B cell (primary cell): Measurements from ENCODE around the gene TRIM72. TPM values are rescaled to one million over a fixed set of nuclear protein-coding genes. Genes with fewer than 3 reads are reported as not detected.

ENCODE experiments used
- ATAC-seq: fragments of 200-7000 bp; cut with Tn5 transposase; one replicate; pipeline ENCODE4 v1.10.0; 2021; ENCODE audit warnings: low read depth, mild to moderate bottlenecking, moderate number of reproducible peaks, moderate library complexity
- CTCF ChIA-PET: fragments of 350-600 bp; sonication (Branson Sonifier 250); formaldehyde crosslinking; loops from one replicate; lab custom pipeline; 2021; ENCODE audit warnings: antibody characterized with exemption, inconsistent platforms; lab: Charles Lee
- POLR2A ChIA-PET: fragments of 350-600 bp; sonication (Branson Sonifier 250); formaldehyde crosslinking; loops from one replicate; lab custom pipeline; 2021; ENCODE audit warnings: antibody characterized with exemption; lab: Charles Lee
- DNase-seq: peaks from one replicate; pipeline ENCODE4 v3.0.0; 2013
- H2AFZ ChIP-seq: 2 replicates; pipeline ENCODE4 v1.6.1; 2012; ENCODE audit warnings: mild to moderate bottlenecking, low read depth, low read length; ENCODE audit not compliant: insufficient read depth, poor library complexity, severe bottlenecking
- H3K27ac ChIP-seq, 2 donors: 1 replicate in 1 of 2; 2 replicates in 1 of 2; pipeline ENCODE4 v1.5.1; 2012 to 2013; ENCODE audit warnings: low read length in 2 of 2, mild to moderate bottlenecking in 2 of 2, moderate library complexity in 1 of 2
- H3K27me3 ChIP-seq, 4 experiments: fragments of 200-600 bp in 1 of 4; sonication (generic) in 1 of 4; replicated peaks in 1 of 4; 1 replicate in 2 of 4; 2 replicates in 2 of 4; pipeline versions ENCODE4 v1.6.1 to v1.7.0; 2013 to 2016; ENCODE audit warnings: low read length in 3 of 4, mild to moderate bottlenecking in 2 of 4, mixed read lengths in 1 of 4, moderate library complexity in 1 of 4; ENCODE audit not compliant: insufficient read depth in 4 of 4, control insufficient read depth in 3 of 4; ENCODE audit errors: control extremely low read depth in 1 of 4
- H3K36me3 ChIP-seq, 2 experiments: replicated peaks in 1 of 2; 1 replicate in 1 of 2; 2 replicates in 1 of 2; pipeline versions ENCODE4 v1.6.1 to v1.7.1; 2013; ENCODE audit warnings: low read length in 1 of 2; ENCODE audit not compliant: insufficient read depth in 2 of 2, control insufficient read depth in 1 of 2; ENCODE audit errors: control extremely low read depth in 1 of 2, extremely low read depth in 1 of 2
- H3K4me1 ChIP-seq, 2 donors: fragments of 200-600 bp in 1 of 2; sonication (generic) in 1 of 2; 1 replicate in 1 of 2; 2 replicates in 1 of 2; pipeline versions ENCODE4 v1.5.1 to v1.6.1; 2013 to 2017; ENCODE audit warnings: low read length in 2 of 2; ENCODE audit not compliant: control insufficient read depth in 2 of 2, insufficient read depth in 2 of 2
- H3K4me2 ChIP-seq: replicated peaks from 2 replicates; pipeline ENCODE3; 2012; ENCODE audit warnings: mild to moderate bottlenecking, low read depth, low read length; ENCODE audit not compliant: poor library complexity, severe bottlenecking
- H3K4me3 ChIP-seq, 5 experiments: fragments of 200-600 bp in 1 of 5; sonication (generic) in 1 of 5; 1 replicate in 3 of 5; 2 replicates in 2 of 5; pipeline versions ENCODE4 v1.5.1 to v1.7.0; 2011 to 2016; ENCODE audit warnings: low read length in 4 of 5, mild to moderate bottlenecking in 4 of 5, low read depth in 2 of 5, control low read depth in 1 of 5, moderate library complexity in 1 of 5; ENCODE audit not compliant: insufficient read depth in 1 of 5; ENCODE audit errors: control extremely low read depth in 1 of 5, extremely low read depth in 1 of 5
- H3K79me2 ChIP-seq: fragments of 200-600 bp; sonication (generic); one replicate; pipeline ENCODE4 v1.6.0; 2016; ENCODE audit warnings: low read length; ENCODE audit not compliant: control insufficient read depth, insufficient read depth
- H3K9ac ChIP-seq: fragments of 200-600 bp; sonication (generic); 2 replicates; pipeline ENCODE4 v1.6.1; 2017; ENCODE audit warnings: mild to moderate bottlenecking, low read length, moderate library complexity
- H3K9me3 ChIP-seq, 3 donors: one replicate each; pipeline versions ENCODE4 v1.6.1 to v1.7.1; 2013; ENCODE audit warnings: low read length in 2 of 3; ENCODE audit not compliant: control insufficient read depth in 2 of 3, insufficient read depth in 1 of 3; ENCODE audit errors: control extremely low read depth in 1 of 3
- H4K20me1 ChIP-seq: 2 replicates; pipeline ENCODE4 v1.6.0; 2012; ENCODE audit warnings: mild to moderate bottlenecking, low read length; ENCODE audit not compliant: insufficient read depth, control insufficient read depth, poor library complexity, severe bottlenecking
- H3K27ac Mint-ChIP-seq: one replicate; pipeline ENCODE4 v1.8.0; 2021; ENCODE audit warnings: mixed read lengths
- H3K27me3 Mint-ChIP-seq: one replicate; pipeline ENCODE4 v1.8.0; 2021; ENCODE audit warnings: mixed read lengths
- H3K4me1 Mint-ChIP-seq: one replicate; pipeline ENCODE4 v1.8.0; 2021; ENCODE audit warnings: mixed read lengths
- H3K4me3 Mint-ChIP-seq: one replicate; pipeline ENCODE4 v1.8.0; 2021; ENCODE audit warnings: mixed read lengths
- H3K9me3 Mint-ChIP-seq: one replicate; pipeline ENCODE4 v1.8.0; 2022; ENCODE audit warnings: mixed read lengths; ENCODE audit not compliant: insufficient read depth
- CTCF ChIP-seq: fragments of 200-600 bp; IDR thresholded peaks from one replicate; pipeline ENCODE4 v1.8.0; 2022; ENCODE audit warnings: antibody characterized with exemption, mild to moderate bottlenecking
- EZH2 ChIP-seq: IDR thresholded peaks from 2 replicates; pipeline ENCODE4 v1.6.1; 2012; ENCODE audit warnings: borderline replicate concordance, low read depth, mild to moderate bottlenecking, moderate library complexity, low read length; ENCODE audit not compliant: insufficient read depth, poor library complexity, severe bottlenecking
- WGBS: methylation state at CpG from one replicate; pipeline ENCODE4 v1.1.5; 2013; ENCODE audit warnings: missing lambda C conversion rate; ENCODE audit not compliant: insufficient coverage; 5-methylcytosine and 5-hydroxymethylcytosine counted together
- intact Hi-C: fragments of 100-400 bp; cut with micrococcal nuclease; formaldehyde crosslinking; loops from one replicate; pipeline ENCODE4 v1.10.0; 2022
- polyA plus RNA-seq: library from polyadenylated mRNA; depleted of rRNA; stranded (reverse); fragments of >200 nt; gene quantifications from 2 replicates; pipeline ENCODE4 v1.2.3, GENCODE V29; 2012
- total RNA-seq, 2 donors: library from RNA; stranded (reverse); fragments of 120-200 nt in 1 of 2; gene quantifications; 1 replicate in 1 of 2; 2 replicates in 1 of 2; pipeline versions ENCODE4 v1.2.3 to v1.2.4, GENCODE V29; 2013 to 2022

Gene TRIM72
- total and polyA plus RNA-seq, 2 donors (not counting 1 experiment from before 2014, with no cell fraction given) = 0.03 to 0.05 TPM

GRCh38 chr16:31221357-31222160 is 7.6 kb downstream of the TRIM72 start:
- Histone ChIP-seq H3K4me2 (no peak overlapping the region), H3K27me3 (peaks cover 0 to 43% (median 21%) of the 10 kb centered on the region in 4 experiments), H3K27ac (no peak overlapping the region), H3K9me3 (no peaks in the 10 kb centered on the region), H3K4me1 (peaks cover 15 to 16% of the 10 kb centered on the region in 2 donors), H3K4me3 (no peak overlapping the region), H3K79me2 (no peaks in the 10 kb centered on the region), H3K36me3 (no peaks in the 10 kb centered on the region), H2AFZ (no peak overlapping the region), H3K9ac (no peak overlapping the region), H4K20me1 (peaks cover 5% of the 10 kb centered on the region)
- ChIA-PET CTCF (interaction anchor here (0.5 to 0.6 kb wide), 2 partner anchors 36 to 334 kb away, joined by 3 to 4 read pairs; no protein-coding TSS in a partner anchor), POLR2A (no interaction called here)
- no peak for TF ChIP-seq CTCF
- no peak for TF ChIP-seq EZH2
- peaks cover 35% of the 10 kb centered on the region for H3K27me3 Mint-ChIP-seq
- DNase-seq = no peak
- intact Hi-C loops = no loop called here
- peaks cover 12% of the 10 kb centered on the region for H3K4me1 Mint-ChIP-seq
- 79% methylated on average over 9 of the region's 12 CpGs for WGBS
- no peaks in the 10 kb centered on the region for H3K9me3 Mint-ChIP-seq
- ATAC-seq = no peak
- H3K4me3 Mint-ChIP-seq = no peak overlapping the region
- H3K27ac Mint-ChIP-seq = no peak overlapping the region

- H3K27me3 Mint-ChIP-seq = peaks cover 24% of the 10 kb centered on the region
- WGBS = 98% methylated on average over 5 of the region's 5 CpGs
- no peak for DNase-seq
- H3K4me3 Mint-ChIP-seq = no peak overlapping the region
- no peaks in the 10 kb centered on the region for H3K36me3 ChIP-seq
- no peaks in the 10 kb centered on the region for H3K9me3 ChIP-seq
- H3K27me3 ChIP-seq = peaks cover 0 to 29% (median 10%) of the 10 kb centered on the region in 4 experiments
- no peaks in the 10 kb centered on the region for H3K79me2 ChIP-seq
- intact Hi-C loops = no loop called here
- H3K4me1 Mint-ChIP-seq = peaks cover under 1% of the 10 kb centered on the region
- no peak overlapping the region for H3K27ac Mint-ChIP-seq
- H3K9me3 Mint-ChIP-seq = no peaks in the 10 kb centered on the region
- TF ChIP-seq EZH2 (no peak), CTCF (no peak)
- H4K20me1 ChIP-seq = no peaks in the 10 kb centered on the region
- H3K4me3 ChIP-seq = no peak overlapping the region
- CTCF ChIA-PET = no interaction called here
- no peak overlapping the region for H3K4me2 ChIP-seq
- peaks cover under 1% of the 10 kb centered on the region in 2 donors for H3K4me1 ChIP-seq
- POLR2A ChIA-PET = interaction anchor here (0.6 kb wide), 1 partner anchor 586 kb away, joined by 6 read pairs; no protein-coding TSS in a partner anchor
- H3K27ac ChIP-seq = no peak overlapping the region
- no peak for ATAC-seq
- H3K9ac ChIP-seq = no peak overlapping the region
- H2AFZ ChIP-seq = no peak overlapping the region
These were observed 9.1 kb downstream of the TRIM72 start for GRCh38 chr16:31223044-31223443.
